OCI-LY1 (cell line): ENCODE measurements around the gene VARS2.

Experiments
- H2AFZ ChIP-seq: fragments of 200-600 bp; sonication (generic), shearing (Covaris generic); 2 replicates; pipeline ENCODE4 v1.6.0; 2014; ENCODE audit warnings: antibody characterized with exemption, mild to moderate bottlenecking, low read length
- H3F3A ChIP-seq: fragments of 200-600 bp; sonication (generic), shearing (Covaris generic); 2 replicates; pipeline ENCODE4 v1.6.0; 2014; ENCODE audit warnings: mild to moderate bottlenecking, antibody characterized with exemption, low read length, moderate library complexity; ENCODE audit not compliant: insufficient read depth
- H3K27ac ChIP-seq: fragments of 200-600 bp; sonication (generic); 2 replicates; pipeline ENCODE4 v1.5.1; 2014; ENCODE audit warnings: low read length, mixed run types, mild to moderate bottlenecking, low read depth; ENCODE audit not compliant: poor library complexity, severe bottlenecking
- H3K27me3 ChIP-seq: fragments of 200-600 bp; sonication (generic); 2 replicates; pipeline ENCODE4 v1.6.0; 2014; ENCODE audit warnings: antibody characterized with exemption, mild to moderate bottlenecking, low read length, moderate library complexity; ENCODE audit not compliant: insufficient read depth
- H3K36me3 ChIP-seq: fragments of 200-600 bp; sonication (generic); 2 replicates; pipeline ENCODE4 v1.6.1; 2014; ENCODE audit warnings: mild to moderate bottlenecking, antibody characterized with exemption, low read length, moderate library complexity, mixed read lengths; ENCODE audit not compliant: insufficient read depth
- H3K4me1 ChIP-seq: fragments of 200-600 bp; sonication (generic); 2 replicates; pipeline ENCODE4 v1.5.1; 2014; ENCODE audit warnings: mild to moderate bottlenecking, low read length, moderate library complexity; ENCODE audit not compliant: insufficient read depth, severe bottlenecking
- H3K4me2 ChIP-seq: fragments of 200-600 bp; sonication (generic), shearing (Covaris generic); 2 replicates; pipeline ENCODE4 v1.6.1; 2014; ENCODE audit warnings: low read length
- H3K4me3 ChIP-seq: fragments of 200-600 bp; sonication (generic); 2 replicates; pipeline ENCODE4 v1.5.1; 2014; ENCODE audit warnings: low read length, low read depth, mild to moderate bottlenecking, mixed read lengths; ENCODE audit not compliant: poor library complexity, severe bottlenecking
- H3K79me2 ChIP-seq: fragments of 200-600 bp; shearing (Covaris generic); 2 replicates; pipeline ENCODE4 v1.6.1; 2016; ENCODE audit warnings: mixed run types, low read length, mixed read lengths; ENCODE audit not compliant: insufficient read depth
- H3K9ac ChIP-seq: fragments of 200-600 bp; sonication (generic), shearing (Covaris generic); 2 replicates; pipeline ENCODE4 v1.6.1; 2014; ENCODE audit warnings: mild to moderate bottlenecking, low read length, mixed read lengths
- H3K9me2 ChIP-seq: fragments of 200-600 bp; sonication (generic), shearing (Covaris generic); 2 replicates; pipeline ENCODE4 v1.6.1; 2014; ENCODE audit warnings: low read depth, mild to moderate bottlenecking, low read length, mixed read lengths
- H3K9me3 ChIP-seq: fragments of 200-600 bp; shearing (Covaris generic); 2 replicates; pipeline ENCODE4 v1.6.1; 2014; ENCODE audit warnings: low read length, mixed read lengths
- H4K20me1 ChIP-seq: fragments of 200-600 bp; sonication (generic), shearing (Covaris generic); 2 replicates; pipeline ENCODE4 v1.6.0; 2016; ENCODE audit warnings: mild to moderate bottlenecking, low read length; ENCODE audit not compliant: insufficient read depth
- EZH2 ChIP-seq: fragments of 200-600 bp; sonication (generic), shearing (Covaris generic); IDR thresholded peaks from 2 replicates; pipeline ENCODE4 v1.8.0; 2017; ENCODE audit warnings: borderline replicate concordance, mixed run types, mild to moderate bottlenecking, antibody characterized with exemption, low read length, moderate library complexity, mixed read lengths
- TF ChIP-seq, protein P1 (sequence below): fragments of 200-600 bp; sonication (generic), shearing (Covaris generic); IDR thresholded peaks from 2 replicates; pipeline ENCODE4 v1.5.1; 2017; ENCODE audit warnings: mild to moderate bottlenecking, antibody characterized with exemption, low read length, moderate library complexity, mixed read lengths

Gene VARS2

DNA sequence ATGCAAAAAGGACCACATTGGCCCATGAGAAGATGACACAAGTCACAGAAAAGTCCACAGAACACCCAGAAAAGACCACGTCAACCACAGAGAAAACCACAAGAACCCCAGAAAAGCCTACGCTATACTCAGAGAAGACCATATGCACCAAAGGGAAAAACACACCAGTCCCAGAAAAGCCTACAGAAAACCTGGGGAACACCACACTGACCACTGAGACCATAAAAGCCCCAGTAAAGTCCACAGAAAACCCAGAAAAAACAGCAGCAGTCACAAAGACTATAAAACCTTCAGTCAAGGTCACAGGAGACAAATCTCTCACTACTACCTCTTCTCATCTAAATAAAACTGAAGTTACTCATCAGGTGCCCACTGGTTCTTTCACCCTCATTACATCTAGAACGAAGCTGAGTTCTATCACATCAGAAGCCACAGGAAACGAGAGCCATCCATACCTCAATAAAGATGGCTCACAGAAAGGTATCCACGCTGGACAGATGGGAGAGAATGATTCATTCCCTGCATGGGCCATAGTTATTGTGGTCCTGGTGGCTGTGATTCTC, 38.0 kb downstream of the VARS2 start:
- H3K4me2 ChIP-seq, result no peak overlapping the region
- no peak for TF ChIP-seq EZH2
- TF ChIP-seq, protein P1, sequence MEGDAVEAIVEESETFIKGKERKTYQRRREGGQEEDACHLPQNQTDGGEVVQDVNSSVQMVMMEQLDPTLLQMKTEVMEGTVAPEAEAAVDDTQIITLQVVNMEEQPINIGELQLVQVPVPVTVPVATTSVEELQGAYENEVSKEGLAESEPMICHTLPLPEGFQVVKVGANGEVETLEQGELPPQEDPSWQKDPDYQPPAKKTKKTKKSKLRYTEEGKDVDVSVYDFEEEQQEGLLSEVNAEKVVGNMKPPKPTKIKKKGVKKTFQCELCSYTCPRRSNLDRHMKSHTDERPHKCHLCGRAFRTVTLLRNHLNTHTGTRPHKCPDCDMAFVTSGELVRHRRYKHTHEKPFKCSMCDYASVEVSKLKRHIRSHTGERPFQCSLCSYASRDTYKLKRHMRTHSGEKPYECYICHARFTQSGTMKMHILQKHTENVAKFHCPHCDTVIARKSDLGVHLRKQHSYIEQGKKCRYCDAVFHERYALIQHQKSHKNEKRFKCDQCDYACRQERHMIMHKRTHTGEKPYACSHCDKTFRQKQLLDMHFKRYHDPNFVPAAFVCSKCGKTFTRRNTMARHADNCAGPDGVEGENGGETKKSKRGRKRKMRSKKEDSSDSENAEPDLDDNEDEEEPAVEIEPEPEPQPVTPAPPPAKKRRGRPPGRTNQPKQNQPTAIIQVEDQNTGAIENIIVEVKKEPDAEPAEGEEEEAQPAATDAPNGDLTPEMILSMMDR, result no peak
- no peaks in the 10 kb centered on the region for H3K36me3 ChIP-seq
- H3K79me2 ChIP-seq, result no peaks in the 10 kb centered on the region
- no peaks in the 10 kb centered on the region for H4K20me1 ChIP-seq
- peaks cover 13% of the 10 kb centered on the region for H3K4me1 ChIP-seq
- H3K27ac ChIP-seq, result no peak overlapping the region
- no peaks in the 10 kb centered on the region for H3K9me3 ChIP-seq
- H3F3A ChIP-seq, result no peaks in the 10 kb centered on the region
- no peaks in the 10 kb centered on the region for H3K9me2 ChIP-seq
- no peak overlapping the region for H3K9ac ChIP-seq
- no peak overlapping the region for H3K4me3 ChIP-seq
- H3K27me3 ChIP-seq, result peaks cover 9% of the 10 kb centered on the region; the same call in 1 of the 2 replicates
- H2AFZ ChIP-seq, result no peak overlapping the region

DNA sequence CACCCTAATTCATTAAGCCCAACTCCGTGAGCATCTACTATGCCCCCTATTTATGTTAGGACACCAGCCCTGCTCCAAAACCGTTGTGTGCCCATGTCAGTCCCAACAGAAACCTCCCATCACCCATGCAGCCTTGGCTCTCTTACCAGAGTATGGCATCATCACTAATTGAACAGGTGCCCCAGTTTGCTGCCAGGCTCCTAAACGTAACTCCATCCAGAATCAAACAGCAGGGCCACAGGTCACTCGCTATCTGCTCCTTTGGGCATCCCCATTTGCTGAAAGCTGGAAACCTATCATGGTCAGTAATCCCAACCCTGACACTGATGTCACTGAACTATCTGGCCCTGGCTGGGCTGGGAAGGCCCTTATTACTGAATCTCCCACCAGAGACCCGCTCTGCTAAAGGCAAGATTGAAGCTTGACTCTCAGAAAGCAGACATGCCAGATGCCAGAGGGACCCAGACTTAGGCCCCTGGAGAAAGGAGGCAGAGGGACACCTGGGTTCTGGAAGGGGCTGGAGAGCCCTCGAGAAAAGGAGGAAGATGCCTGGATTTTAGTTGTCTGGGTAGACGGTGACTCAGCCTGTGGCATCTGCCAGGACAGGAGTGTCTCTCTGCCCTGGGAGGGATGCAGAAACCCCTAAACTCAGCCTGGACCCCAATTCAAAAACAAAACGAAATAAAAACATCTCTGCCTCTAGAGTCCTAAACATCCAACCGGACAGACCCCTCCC, 40.8 kb downstream of the VARS2 start:
- Histone ChIP-seq H3K4me3 (peak overlapping the region; percentile 54), H3K27ac (no peak overlapping the region), H3K36me3 (no peaks in the 10 kb centered on the region), H3K9me2 (no peaks in the 10 kb centered on the region), H3K4me1 (peaks cover 13% of the 10 kb centered on the region), H2AFZ (peak overlapping the region; percentile 41; the same call in 1 of the 2 replicates), H3F3A (no peaks in the 10 kb centered on the region), H3K9me3 (no peaks in the 10 kb centered on the region), H3K79me2 (no peaks in the 10 kb centered on the region), H4K20me1 (no peaks in the 10 kb centered on the region), H3K27me3 (peaks cover 9% of the 10 kb centered on the region), H3K9ac (peak overlapping the region; percentile 42; the same call in 1 of the 2 replicates), H3K4me2 (peak overlapping the region; percentile 76)
- no peak for TF ChIP-seq EZH2
- TF ChIP-seq, protein P1, result no peak

DNA sequence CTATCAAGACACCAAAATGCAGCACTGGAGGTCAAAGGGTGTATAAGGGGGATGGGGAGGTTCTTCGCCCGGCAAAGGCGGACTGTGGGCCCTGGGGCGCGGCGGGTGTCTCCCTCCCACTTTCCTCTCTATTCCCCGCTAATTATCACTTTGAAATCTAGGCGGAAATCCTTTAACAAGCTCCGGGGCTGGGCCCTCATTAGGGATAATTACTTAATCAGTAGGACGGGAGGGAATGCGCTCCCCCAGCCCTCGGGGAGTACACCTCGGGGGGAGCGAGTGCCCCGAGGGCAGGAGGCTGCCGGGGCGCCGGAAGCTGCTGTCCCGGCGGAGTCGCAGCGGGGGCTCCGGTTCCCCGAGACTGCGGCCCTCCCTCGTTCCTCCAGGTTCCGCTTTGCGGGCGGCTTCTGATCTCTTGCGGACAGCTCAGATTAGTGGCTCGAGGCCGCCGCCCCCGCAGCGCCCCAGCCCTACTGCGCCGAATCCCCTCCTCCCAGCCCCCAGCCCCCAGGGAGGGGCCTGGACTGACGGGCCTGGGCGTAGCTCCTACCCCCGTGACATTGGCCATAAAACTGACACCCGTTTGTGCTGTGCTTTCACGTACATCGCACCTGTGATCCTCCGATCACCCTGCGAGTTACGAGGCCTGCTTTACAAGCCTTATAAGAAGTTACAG, 41.5 kb downstream of the VARS2 start:
- TF ChIP-seq EZH2, result no peak
- peak overlapping the region; percentile 42; the same call in 1 of the 2 replicates for H3K9ac ChIP-seq
- no peaks in the 10 kb centered on the region for H3K9me3 ChIP-seq
- H3K4me3 ChIP-seq, result peak overlapping the region; percentile 54
- H3K4me2 ChIP-seq, result peak overlapping the region; percentile 76
- H4K20me1 ChIP-seq, result no peaks in the 10 kb centered on the region
- no peaks in the 10 kb centered on the region for H3K9me2 ChIP-seq
- peaks cover 9% of the 10 kb centered on the region for H3K27me3 ChIP-seq
- H3K27ac ChIP-seq, result no peak overlapping the region
- no peaks in the 10 kb centered on the region for H3F3A ChIP-seq
- H3K36me3 ChIP-seq, result no peaks in the 10 kb centered on the region
- H3K4me1 ChIP-seq, result peaks cover 13% of the 10 kb centered on the region
- peak overlapping the region; percentile 41; the same call in 1 of the 2 replicates for H2AFZ ChIP-seq
- H3K79me2 ChIP-seq, result no peaks in the 10 kb centered on the region
